ENCODE measurements around the gene IMPACT. TPM values are rescaled to one million over a fixed set of nuclear protein-coding genes. Genes with fewer than 3 reads are reported as not detected.

IMPACT gene
- total and polyA plus RNA-seq, 2 of the 8 experiments (the other 6 are each of a cell fraction or from before 2014, with no cell fraction given) = 31.1 to 44.6 TPM

DNA sequence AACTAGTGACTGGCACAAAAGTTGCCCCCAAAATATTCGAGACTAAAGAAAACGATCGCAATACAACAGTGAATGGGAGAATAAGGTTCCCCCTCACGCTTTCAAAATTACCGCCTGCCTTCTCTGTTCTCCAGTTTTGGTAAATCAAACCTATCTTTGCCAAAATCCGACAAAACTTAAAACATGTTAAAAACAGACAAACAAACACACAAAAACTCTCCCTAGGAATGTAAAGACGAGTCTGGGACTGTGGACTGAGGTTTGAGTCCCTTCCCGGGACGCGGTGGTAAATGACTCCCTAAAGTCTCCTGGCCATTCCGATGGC lies 435 bp upstream of the IMPACT start:
- no peak for FAIRE-seq

More for the DNA sequence above, 435 bp upstream of the IMPACT start:
- H3K14ac ChIP-seq (ENCODE audit: insufficient read length) = no peak overlapping the region
- H2AK5ac ChIP-seq (ENCODE audit: low read depth, low read length) = no peak overlapping the region
- H3K23ac ChIP-seq (ENCODE audit: insufficient read length) = no peak overlapping the region
- peaks cover 0 to 6% (median 1%) of the 10 kb centered on the region in 4 experiments; a peak in 2 of 7 replicates for H3K4me1 ChIP-seq (replicated peaks in 1 of 4; ENCODE audit: control insufficient read depth in 3 of 4, insufficient read depth in 4 of 4, low read length in 3 of 4)
- H2BK15ac ChIP-seq (ENCODE audit: low read length) = no peak overlapping the region
- peaks cover 0 to 15% (median 3%) of the 10 kb centered on the region in 4 experiments; a peak in 2 of 8 replicates for H3K36me3 ChIP-seq (ENCODE audit: control insufficient read depth in 2 of 4, insufficient read depth in 4 of 4, low read length in 3 of 4)
- TF ChIP-seq NRF1 (IDR thresholded peaks at IDR 0.05; ENCODE audit: low read depth, low read length) = no peak
- no peak for TF ChIP-seq TAF7 (optimal IDR thresholded peaks at IDR 0.05; ENCODE audit: borderline replicate concordance, low read depth, low read length)
- no peak for TF ChIP-seq RBBP5 (IDR thresholded peaks at IDR 0.05; ENCODE audit: borderline replicate concordance, low read depth, low read length)
- TF ChIP-seq BACH1 (IDR thresholded peaks at IDR 0.05; ENCODE audit: low read length) = no peak
- 0 out of 2 replicates have a peak, but pooled peaks have one; percentile 23 for TF ChIP-seq SP4 (IDR thresholded peaks at IDR 0.05; ENCODE audit: low read length)
- H3K18ac ChIP-seq (ENCODE audit: extremely low read depth, low read length) = peak overlapping the region; percentile 89
- no peak for DNase-seq (ENCODE audit: low read depth in 1 of 2, low spot score in 2 of 2)
- no peak overlapping the region for H2BK120ac ChIP-seq (replicated peaks; ENCODE audit: low read depth, low read length)
- CTCF ChIA-PET (ENCODE audit: partially characterized antibody) = interaction anchor here (1.4 kb wide), 1 partner anchor 67 kb away, joined by 5 read pairs; no protein-coding TSS in a partner anchor
- peak overlapping the region; percentile 83 to 94 (median 84) for H3K4me3 ChIP-seq (ENCODE audit: extremely low read depth in 1 of 4, insufficient read depth in 2 of 4, low read depth in 3 of 4, low read length in 4 of 4)
- no peak overlapping the region for H3K56ac ChIP-seq (replicated peaks; ENCODE audit: insufficient read length, low read depth, low read length)
- peak overlapping the region; percentile 62; the same call in 1 of the 2 replicates for H2BK5ac ChIP-seq (ENCODE audit: low read depth, low read length)
- peaks cover 0 to 18% of the 10 kb centered on the region in 2 experiments; a peak in 2 of 4 replicates for H3K79me2 ChIP-seq (ENCODE audit: control insufficient read depth in 1 of 2, insufficient read depth in 2 of 2, low read length in 2 of 2)
- POLR2A ChIA-PET (ENCODE audit: partially characterized antibody) = interaction anchor here (0.6 to 2.9 kb wide), 21 partner anchors 9 to 325 kb away, joined by 3 to 18 read pairs (median 5); partner anchors contain the start of genes CABYR and OSBPL1A
- H3K27ac ChIP-seq (ENCODE audit: low read depth, low read length) = peak overlapping the region; percentile 74
- peak overlapping the region; percentile 21 for H3K4ac ChIP-seq (replicated peaks; ENCODE audit: insufficient read length, low read depth, low read length)
- no peaks in the 10 kb centered on the region for H3K9me3 ChIP-seq (ENCODE audit: insufficient read depth in 2 of 2, low read depth in 1 of 2, low read length in 1 of 2)
- peaks cover 3% of the 10 kb centered on the region; the same call in 1 of the 2 replicates for H3K23me2 ChIP-seq (ENCODE audit: low read depth, low read length)
- peak overlapping the region; percentile 88; the same call in 1 of the 2 replicates for H4K8ac ChIP-seq (ENCODE audit: extremely low read depth, insufficient read depth, low read length)
- H2AFZ ChIP-seq (ENCODE audit: low read length) = peak overlapping the region; percentile 27; the same call in 1 of the 2 replicates
- H4K91ac ChIP-seq (replicated peaks; ENCODE audit: insufficient read length, low read length) = peak overlapping the region; percentile 7
- H3K27me3 ChIP-seq (replicated peaks in 1 of 4; ENCODE audit: control insufficient read depth in 3 of 4, extremely low read depth in 1 of 4, insufficient read depth in 3 of 4, low read length in 3 of 4) = no peaks in the 10 kb centered on the region
- H4K20me1 ChIP-seq (replicated peaks in 1 of 2; ENCODE audit: control insufficient read depth in 1 of 2, insufficient read depth in 2 of 2, low read length in 2 of 2) = no peaks in the 10 kb centered on the region
- peak overlapping the region; percentile 37 to 94 (median 72) for H3K9ac ChIP-seq (replicated peaks in 1 of 4; ENCODE audit: extremely low read depth in 1 of 4, low read depth in 3 of 4, low read length in 3 of 4)
- WGBS, 2 experiments (ENCODE audit: extremely low coverage in 1 of 2, insufficient coverage in 1 of 2, insufficient read length in 1 of 2, insufficient replicate concordance in 2 of 2, low coverage in 1 of 2, low lambda C conversion rate in 2 of 2, missing lambda C conversion rate in 1 of 2) = 14% methylated on average over 11 of the region's 11 CpGs; no CpG with 5 or more reads in 1 of the 2 experiments
- no peak overlapping the region for H2BK12ac ChIP-seq (ENCODE audit: low read depth, low read length)
- peak overlapping the region; percentile 76 to 87 for H3K4me2 ChIP-seq (ENCODE audit: insufficient read depth in 1 of 2, low read depth in 2 of 2, low read length in 2 of 2)
- H4K5ac ChIP-seq (ENCODE audit: insufficient read length, low read depth, low read length) = peak overlapping the region; percentile 77
- H2BK20ac ChIP-seq (ENCODE audit: low read length) = no peak overlapping the region
- H3K79me1 ChIP-seq (ENCODE audit: low read depth, low read length) = no peaks in the 10 kb centered on the region

Measured in H1 (cell line).